ENCODE results near the gene SLC6A6.

SLC6A6 gene

DNA sequence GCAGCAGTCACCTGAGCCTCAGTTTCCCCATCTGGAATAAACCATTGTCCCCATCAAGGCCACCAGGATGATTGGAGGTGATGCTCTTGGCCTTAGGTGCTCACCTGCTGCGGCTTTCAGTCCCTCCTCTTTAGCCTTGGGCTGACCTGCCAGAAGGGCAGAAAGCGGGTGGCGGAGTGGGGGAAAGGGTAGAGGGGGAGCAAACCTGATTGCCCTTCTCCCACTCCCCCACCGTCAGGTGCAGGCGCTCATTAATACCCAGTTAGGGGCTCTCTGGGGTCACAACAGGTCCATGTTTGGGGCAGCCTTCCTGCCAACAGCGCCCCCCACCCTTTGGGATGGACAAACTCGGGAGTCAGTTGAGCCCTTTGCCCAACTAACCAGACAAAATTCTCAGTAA, 87.2 kb downstream of the SLC6A6 start:
- no peak for DNase-seq

DNA sequence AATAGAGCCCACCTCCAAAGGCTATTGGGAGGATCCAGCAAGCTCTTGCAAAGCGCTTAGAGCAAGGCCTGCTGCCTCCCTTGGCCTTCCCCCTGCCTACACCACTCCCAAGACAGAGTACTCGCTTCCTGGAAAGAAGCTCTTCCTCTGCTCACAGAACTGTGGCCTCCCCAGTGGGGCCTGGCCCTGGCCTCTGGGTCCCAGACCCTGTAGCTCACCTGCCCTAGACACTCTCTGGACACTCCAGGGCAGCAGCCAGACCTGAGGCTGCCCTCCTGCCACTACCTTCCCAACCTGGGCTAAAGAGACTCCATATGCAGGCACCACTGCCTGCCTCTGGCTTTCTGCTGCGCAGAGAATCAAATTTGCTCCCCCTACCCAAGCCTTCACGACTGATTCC, 87.8 kb downstream of the SLC6A6 start:
- DNase-seq = peak; percentile 2

- no peak for DNase-seq
Measured at GRCh38 chr3:14490831-14491230, 88.4 kb downstream of the SLC6A6 start.

GRCh38 chr3:14491396-14492190, 89.2 kb downstream of the SLC6A6 start:
- DNase-seq = peak; percentile 11

- DNase-seq = peak; percentile 10
Measured at GRCh38 chr3:14492948-14493881, 90.8 kb downstream of the SLC6A6 start.

- peak; percentile 11 for DNase-seq
Measured at GRCh38 chr3:14494279-14494972, 92.0 kb downstream of the SLC6A6 start.

DNA sequence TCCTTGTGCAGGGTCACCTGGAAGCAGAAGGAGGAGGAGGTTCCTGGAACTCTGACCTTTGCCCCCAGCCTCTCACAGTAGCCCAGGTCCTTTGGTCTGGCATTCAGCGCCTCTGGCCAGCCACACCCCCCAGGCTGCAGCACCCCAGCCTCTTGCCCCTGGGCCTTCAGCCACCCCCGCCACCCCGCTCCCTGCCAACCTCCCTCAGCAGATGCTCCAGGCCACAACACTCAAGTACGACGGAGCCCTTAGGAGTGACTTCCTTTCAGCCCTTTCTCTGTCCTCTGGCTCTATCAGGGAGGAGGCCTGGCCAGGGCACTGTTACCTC, 92.5 kb downstream of the SLC6A6 start:
- no peak for DNase-seq

DNA sequence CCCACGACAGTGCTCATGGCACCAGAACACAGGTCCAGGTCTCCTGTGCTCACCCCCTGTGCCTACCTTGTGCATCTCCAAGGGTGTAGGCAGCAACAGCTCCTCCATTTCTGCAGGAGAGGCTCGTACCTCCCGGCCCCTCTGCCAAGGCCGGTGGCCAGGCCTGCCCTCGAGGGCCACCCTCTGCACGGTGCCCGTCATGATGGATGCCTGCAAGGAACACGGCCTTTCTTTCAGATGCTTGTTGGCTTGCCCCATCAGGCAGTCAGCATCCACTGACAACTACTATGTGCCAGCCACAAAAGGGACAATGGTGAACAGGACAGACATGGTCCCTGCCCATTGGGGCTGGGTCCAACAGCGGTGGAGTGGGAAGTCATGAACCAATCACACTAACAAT, 93.9 kb downstream of the SLC6A6 start:
- peak; percentile 11 for DNase-seq

DNA sequence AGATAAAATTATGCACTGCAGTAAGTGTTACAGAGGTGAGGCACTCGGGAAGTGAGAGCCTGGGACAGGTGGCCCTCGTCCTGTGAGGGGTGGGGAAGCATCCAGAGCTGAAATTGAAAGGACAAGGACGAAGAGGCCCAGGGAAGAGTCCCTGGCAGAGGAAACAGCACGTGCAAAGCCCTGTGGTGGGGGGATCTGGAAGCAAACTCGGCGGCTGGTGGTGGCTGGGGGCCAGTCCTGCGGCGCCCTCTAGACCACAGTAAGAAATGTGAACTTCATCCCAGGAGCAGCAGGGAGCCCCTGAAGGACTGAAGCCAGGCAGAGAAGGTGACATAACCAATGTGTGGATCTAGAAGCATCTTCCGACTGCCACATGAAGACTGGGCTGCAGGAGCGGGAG, 94.9 kb downstream of the SLC6A6 start:
- DNase-seq = peak; percentile 12

GRCh38 chr3:14502472-14502871, 100.1 kb downstream of the SLC6A6 start:
- no peak for DNase-seq

DNA sequence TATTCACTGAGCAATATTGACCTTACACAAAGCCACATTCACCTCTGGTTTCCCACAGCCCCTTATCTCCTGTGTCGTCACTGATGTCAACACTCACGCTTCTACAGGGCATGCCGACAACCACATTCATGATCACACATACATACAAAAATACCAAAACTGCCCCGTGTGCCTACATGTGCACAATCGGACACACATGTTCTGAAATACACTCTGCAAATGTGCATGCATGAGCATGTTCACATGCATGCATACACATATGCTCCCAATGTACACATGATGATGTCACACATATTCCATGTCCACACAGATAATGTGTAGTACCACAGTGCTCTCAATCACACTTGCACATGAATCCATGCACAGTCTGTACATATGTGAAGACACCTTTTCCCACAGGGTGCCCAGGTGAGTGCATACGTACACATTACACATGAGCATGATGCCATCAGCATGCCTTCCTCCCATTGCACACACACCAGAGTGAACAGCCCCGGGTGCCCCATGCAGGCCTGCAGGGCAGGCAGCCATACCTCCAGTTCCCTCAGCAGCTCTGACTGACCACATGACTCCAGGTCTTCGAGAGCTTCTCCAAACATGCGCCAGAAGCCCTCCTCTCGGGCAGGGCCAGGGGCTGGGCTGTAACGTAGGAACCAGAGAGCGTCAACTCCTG, 100.8 kb downstream of the SLC6A6 start:
- DNase-seq = peak; percentile 13

GRCh38 chr3:14503706-14504065, 101.3 kb downstream of the SLC6A6 start:
- DNase-seq = peak; percentile 6

DNA sequence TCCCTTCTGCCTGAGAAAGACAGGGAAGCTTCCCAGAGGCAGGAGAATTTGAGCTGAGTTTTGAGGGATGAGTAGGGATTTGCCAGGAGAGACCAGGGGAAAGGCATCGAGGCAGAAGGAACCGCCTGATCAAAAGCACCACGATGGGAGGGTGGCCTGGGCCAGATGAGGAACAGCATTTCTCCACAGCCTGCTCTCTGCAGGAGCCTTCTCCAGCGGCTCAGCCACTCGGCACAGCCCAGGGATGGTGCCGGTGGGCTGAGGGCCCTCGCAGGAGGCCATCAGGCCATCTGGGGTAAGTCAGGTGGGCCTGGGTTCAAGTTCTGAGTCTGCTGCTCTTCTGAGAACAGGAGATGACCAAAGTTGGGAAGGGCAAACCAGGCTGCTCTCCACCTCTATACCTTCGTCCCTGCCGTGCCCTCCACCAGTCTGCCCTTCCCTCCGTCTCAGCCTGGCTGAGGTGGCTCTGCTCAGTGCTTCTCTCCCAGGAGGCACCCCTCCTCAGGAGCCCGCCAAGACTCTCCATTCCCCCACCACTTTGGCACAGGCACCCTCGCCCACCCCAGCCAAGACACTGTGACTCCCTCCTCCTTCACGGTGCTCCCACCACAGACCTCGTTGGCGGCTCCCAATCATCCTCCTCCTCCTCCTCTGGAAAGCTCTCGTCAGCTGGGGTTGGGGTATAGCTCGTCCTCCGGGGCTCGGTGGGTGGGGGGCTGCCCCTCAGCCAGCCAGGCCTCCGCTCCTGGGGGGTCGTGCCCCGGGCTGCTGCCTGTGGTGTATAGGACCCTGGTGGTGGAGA, 102.8 kb downstream of the SLC6A6 start:
- no peak for DNase-seq

- no peak for DNase-seq
Measured at GRCh38 chr3:14505803-14506500, 103.5 kb downstream of the SLC6A6 start.

DNA sequence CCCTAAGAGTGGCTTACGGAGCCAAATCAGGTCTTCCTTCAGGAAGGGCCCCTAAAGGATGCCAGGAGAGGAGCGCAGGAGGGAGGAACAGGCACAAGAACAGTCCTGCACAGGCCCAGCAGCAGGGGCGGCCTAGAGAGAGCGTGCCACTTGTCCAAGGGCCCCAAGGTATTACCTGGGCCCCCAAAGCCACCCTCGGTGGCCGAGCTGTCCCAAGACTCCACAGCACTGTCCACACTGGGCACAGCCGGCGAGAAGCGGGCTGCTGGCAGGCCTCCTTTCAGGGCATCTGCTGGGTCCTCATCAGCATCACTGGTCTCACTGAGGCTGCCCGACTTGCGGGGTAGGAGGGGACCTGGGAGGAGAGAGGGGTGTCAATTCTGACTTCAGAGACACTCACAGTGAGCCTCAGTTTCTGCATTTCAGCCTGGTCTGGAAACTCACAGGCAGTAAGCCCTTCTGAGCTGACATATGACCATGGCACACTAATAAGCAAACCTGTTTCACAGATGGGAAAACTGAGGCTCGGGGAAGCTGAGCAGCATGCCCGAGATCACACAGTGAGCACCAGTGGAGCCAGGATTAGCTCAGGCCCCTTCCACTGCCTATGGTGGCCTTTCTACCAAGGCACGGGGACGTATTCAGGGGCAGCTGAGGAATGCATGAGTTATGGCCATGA, 104.4 kb downstream of the SLC6A6 start:
- DNase-seq = no peak

GRCh38 chr3:14507305-14507741, 104.9 kb downstream of the SLC6A6 start:
- DNase-seq = no peak

- DNase-seq = no peak
Measured at GRCh38 chr3:14507757-14508504, 105.5 kb downstream of the SLC6A6 start.

DNA sequence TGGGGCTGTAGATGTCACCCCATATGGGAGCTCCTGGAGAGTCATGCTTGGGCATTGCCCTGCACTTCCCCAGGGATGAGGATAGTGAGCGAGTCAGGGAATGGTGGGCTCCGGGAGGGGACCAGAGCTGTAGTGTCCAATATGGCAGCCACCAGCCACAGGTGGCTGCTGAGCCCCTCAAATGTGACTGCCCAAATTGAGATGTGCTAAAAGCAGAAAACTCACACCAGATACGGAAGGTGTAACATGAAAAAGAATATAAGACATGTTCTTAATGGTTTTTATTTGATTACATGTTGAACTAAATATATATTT, 106.1 kb downstream of the SLC6A6 start:
- no peak for DNase-seq

- peak; percentile 70 for DNase-seq
Measured at GRCh38 chr3:14508966-14509795, 106.8 kb downstream of the SLC6A6 start.
